ENCODE measurements around the gene PRKAR1B.

DNA sequence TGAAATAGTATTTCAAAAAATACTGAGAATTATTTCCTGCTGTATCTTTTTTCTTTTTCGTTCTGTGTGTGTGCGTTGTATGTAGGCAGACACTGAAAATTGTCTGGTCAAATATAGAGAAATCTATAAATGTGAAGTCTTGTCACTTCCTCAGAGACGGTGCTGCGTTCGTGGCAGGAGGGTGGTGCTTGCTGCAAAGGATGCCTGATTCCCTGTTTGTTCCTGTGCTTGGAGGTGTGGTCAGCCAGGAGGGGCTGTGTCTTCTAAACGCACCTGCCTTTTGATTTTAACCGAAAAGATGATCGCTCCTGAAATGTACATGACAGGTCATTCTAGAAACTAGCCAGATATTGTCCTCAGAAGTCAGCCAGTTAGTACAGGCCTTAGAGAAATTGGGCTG, 32.5 kb upstream of the PRKAR1B start:
- TF ChIP-seq CTCF (conservative IDR thresholded peaks at IDR 0.05 in 1 of 2, IDR thresholded peaks at IDR 0.05 in 1 of 2; ENCODE audit: extremely low read depth in 1 of 2, insufficient read depth in 1 of 2, low read depth in 1 of 2, low read length in 2 of 2) (no peak), EZH2 (IDR thresholded peaks at IDR 0.05; ENCODE audit: borderline replicate concordance, low read length) (no peak)

All from mammary epithelial cell (primary cell).